Fibroblast of mammary gland (primary cell): Measurements from ENCODE around the gene C5AR2.
A peak's percentile ranks its signal among the peaks of the same experiment; 100 is the strongest.

ENCODE experiments used
- DNase-seq: peaks from one replicate; pipeline ENCODE4 v3.0.0-alpha.2; 2010; ENCODE audit warnings: low read depth
- H3K4me3 ChIP-seq: 2 replicates; pipeline ENCODE4 v1.5.1; 2011; ENCODE audit warnings: low read depth, mild to moderate bottlenecking, low read length, moderate library complexity; ENCODE audit not compliant: control insufficient read depth
- CTCF ChIP-seq: conservative IDR thresholded peaks from 2 replicates; pipeline ENCODE4 v1.5.1; 2011; ENCODE audit warnings: low read depth, low read length, inconsistent platforms; ENCODE audit not compliant: control insufficient read depth, insufficient read depth

The C5AR2 gene

GRCh38 chr19:47348819-47349795 lies 17.1 kb downstream of the C5AR2 start, which contains the start of gene DHX34:
TSS of gene DHX34 (plus strand) at chr19:47349315. CDS start at chr19:47353031, 3,716 bp downstream.
- DNase-seq: peak; percentile 99
- peak within 1 kb of the TSS; percentile 98 for H3K4me3 ChIP-seq
- peak; percentile 93 for TF ChIP-seq CTCF

GRCh38 chr19:47350630-47351029 lies 18.7 kb downstream of the C5AR2 start:
- no peak for TF ChIP-seq CTCF
- DNase-seq: peak; percentile 34
- H3K4me3 ChIP-seq: no peak overlapping the region

- TF ChIP-seq CTCF: no peak
- DNase-seq: peak; percentile 53
- no peak overlapping the region for H3K4me3 ChIP-seq
These were observed 19.6 kb downstream of the C5AR2 start for GRCh38 chr19:47351548-47351947.

GRCh38 chr19:47352095-47352494 lies 20.1 kb downstream of the C5AR2 start:
- DNase-seq: no peak
- no peak for TF ChIP-seq CTCF
- no peak overlapping the region for H3K4me3 ChIP-seq

GRCh38 chr19:47353307-47353712 lies 21.3 kb downstream of the C5AR2 start:
- no peak for DNase-seq
- no peak for TF ChIP-seq CTCF
- no peak overlapping the region for H3K4me3 ChIP-seq

GRCh38 chr19:47356900-47357299 lies 24.9 kb downstream of the C5AR2 start:
- no peak for DNase-seq
- TF ChIP-seq CTCF: no peak

More at GRCh38 chr19:47356900-47357299, 24.9 kb downstream of the C5AR2 start:
- H3K4me3 ChIP-seq: no peak overlapping the region
